Spinal cord (tissue), 10 donors: ENCODE measurements around the gene H3-3A. TPM values are rescaled to one million over a fixed set of nuclear protein-coding genes. Genes with fewer than 3 reads are reported as not detected.

Experiments
- DNase-seq, 6 donors: peaks; one replicate each; pipeline versions ENCODE4 v3.0.0 to v3.0.0-alpha.2; 2013 to 2015; ENCODE audit warnings: low spot score in 6 of 6, low read depth in 4 of 6
- H3K27ac ChIP-seq: one replicate; pipeline ENCODE4 v1.5.1; 2013; ENCODE audit warnings: low read depth, low read length, control low read depth
- H3K27me3 ChIP-seq: one replicate; pipeline ENCODE4 v1.6.1; 2013; ENCODE audit warnings: low read length; ENCODE audit not compliant: control insufficient read depth, insufficient read depth
- H3K36me3 ChIP-seq: one replicate; pipeline ENCODE4 v1.6.1; 2013; ENCODE audit warnings: low read length; ENCODE audit not compliant: control insufficient read depth, insufficient read depth
- H3K4me1 ChIP-seq: one replicate; pipeline ENCODE4 v1.6.1; 2013; ENCODE audit warnings: low read length; ENCODE audit not compliant: control insufficient read depth, insufficient read depth
- H3K4me3 ChIP-seq: one replicate; pipeline ENCODE4 v1.5.1; 2013; ENCODE audit warnings: low read depth, low read length, control low read depth
- H3K9me3 ChIP-seq: one replicate; pipeline ENCODE4 v1.6.1; 2013; ENCODE audit warnings: low read length; ENCODE audit not compliant: control insufficient read depth, insufficient read depth
- WGBS: methylation state at CpG from one replicate; pipeline ENCODE4 v1.1.5; 2013; ENCODE audit warnings: missing lambda C conversion rate; ENCODE audit not compliant: insufficient coverage; 5-methylcytosine and 5-hydroxymethylcytosine counted together
- polyA plus RNA-seq, 2 donors: library from polyadenylated mRNA; unstranded; fragments of 120-200 nt; gene quantifications; one replicate each; pipeline ENCODE4 v1.2.1, GENCODE V29; 2013; ENCODE audit not compliant: insufficient read length in 2 of 2
- total RNA-seq, 2 donors: library from RNA; depleted of rRNA in 1 of 2; stranded (reverse); fragments of 120-200 nt in 1 of 2; fragments of >200 nt in 1 of 2; gene quantifications; one replicate each; pipeline versions ENCODE4 v1.2.3 to v1.2.4, GENCODE V29; 2013 to 2014
- donor health status: healthy.

The H3-3A gene
- total and polyA plus RNA-seq, 4 donors: 314 to 959 (median 638) TPM

- H3K27ac ChIP-seq: no peak overlapping the region
- no peaks in the 10 kb centered on the region for H3K36me3 ChIP-seq
- H3K4me1 ChIP-seq: peaks cover 5% of the 10 kb centered on the region
- no peak for DNase-seq
- H3K9me3 ChIP-seq: no peaks in the 10 kb centered on the region
- no peak overlapping the region for H3K4me3 ChIP-seq
- no peaks in the 10 kb centered on the region for H3K27me3 ChIP-seq
- 100% methylated on average over 3 of the region's 7 CpGs for WGBS
Observed at GRCh38 chr1:226029568-226030225, 32.8 kb upstream of the H3-3A start.

GRCh38 chr1:226033582-226033981, 28.9 kb upstream of the H3-3A start:
- Histone ChIP-seq H3K27me3 (no peaks in the 10 kb centered on the region), H3K27ac (no peak overlapping the region), H3K4me3 (no peak overlapping the region), H3K4me1 (peaks cover 5% of the 10 kb centered on the region), H3K9me3 (no peaks in the 10 kb centered on the region), H3K36me3 (no peaks in the 10 kb centered on the region)
- no peak for DNase-seq
- whole genome bisulfite sequencing: 86% methylated on average over 2 of the region's 4 CpGs

- H3K4me3 ChIP-seq: no peak overlapping the region
- peak overlapping the region; percentile 33 for H3K27ac ChIP-seq
- H3K9me3 ChIP-seq: no peaks in the 10 kb centered on the region
- H3K27me3 ChIP-seq: no peaks in the 10 kb centered on the region
- no peaks in the 10 kb centered on the region for H3K36me3 ChIP-seq
- peaks cover 5% of the 10 kb centered on the region for H3K4me1 ChIP-seq
- no peak for DNase-seq
Observed at GRCh38 chr1:226033991-226034390, 28.5 kb upstream of the H3-3A start.

GRCh38 chr1:226034482-226034881, 28.0 kb upstream of the H3-3A start:
- Histone ChIP-seq H3K27ac (peak overlapping the region; percentile 33), H3K36me3 (no peaks in the 10 kb centered on the region), H3K9me3 (no peaks in the 10 kb centered on the region), H3K4me1 (peaks cover 5% of the 10 kb centered on the region), H3K27me3 (no peaks in the 10 kb centered on the region), H3K4me3 (no peak overlapping the region)
- 33% methylated on average over 1 of the region's 6 CpGs for WGBS
- peak; percentile 31 to 92 (median 49) for DNase-seq

GRCh38 chr1:226035915-226036314, 26.6 kb upstream of the H3-3A start:
- WGBS: 100% methylated on average over 1 of the region's 5 CpGs
- no peak overlapping the region for H3K4me3 ChIP-seq
- DNase-seq: no peak
- H3K4me1 ChIP-seq: peaks cover 5% of the 10 kb centered on the region
- no peaks in the 10 kb centered on the region for H3K36me3 ChIP-seq
- H3K9me3 ChIP-seq: no peaks in the 10 kb centered on the region
- no peak overlapping the region for H3K27ac ChIP-seq
- H3K27me3 ChIP-seq: no peaks in the 10 kb centered on the region

GRCh38 chr1:226038661-226039060, 23.9 kb upstream of the H3-3A start:
- Histone ChIP-seq H3K9me3 (no peaks in the 10 kb centered on the region), H3K4me3 (no peak overlapping the region), H3K36me3 (no peaks in the 10 kb centered on the region), H3K27ac (no peak overlapping the region), H3K27me3 (no peaks in the 10 kb centered on the region), H3K4me1 (peaks cover 5% of the 10 kb centered on the region)
- no peak for DNase-seq
- WGBS: no CpG with 5 or more reads among the region's 1 CpG

- no peak for DNase-seq
- Histone ChIP-seq H3K27me3 (no peaks in the 10 kb centered on the region), H3K36me3 (no peaks in the 10 kb centered on the region), H3K9me3 (no peaks in the 10 kb centered on the region), H3K4me3 (no peak overlapping the region), H3K4me1 (no peaks in the 10 kb centered on the region), H3K27ac (no peak overlapping the region)
- no CpG with 5 or more reads among the region's 1 CpG for WGBS
Observed at GRCh38 chr1:226041419-226041818, 21.1 kb upstream of the H3-3A start.

GRCh38 chr1:226044514-226045101, 17.9 kb upstream of the H3-3A start:
- 46% methylated on average over 2 of the region's 4 CpGs for WGBS
- H3K4me1 ChIP-seq: no peaks in the 10 kb centered on the region
- no peak overlapping the region for H3K4me3 ChIP-seq
- H3K27me3 ChIP-seq: no peaks in the 10 kb centered on the region
- H3K27ac ChIP-seq: no peak overlapping the region
- DNase-seq: no peak
- no peaks in the 10 kb centered on the region for H3K36me3 ChIP-seq
- no peaks in the 10 kb centered on the region for H3K9me3 ChIP-seq

GRCh38 chr1:226046240-226046639, 16.3 kb upstream of the H3-3A start:
- no peak for DNase-seq
- no peaks in the 10 kb centered on the region for H3K4me1 ChIP-seq
- H3K27me3 ChIP-seq: no peaks in the 10 kb centered on the region
- H3K9me3 ChIP-seq: no peaks in the 10 kb centered on the region
- 95% methylated on average over 5 of the region's 6 CpGs for WGBS
- no peaks in the 10 kb centered on the region for H3K36me3 ChIP-seq
- no peak overlapping the region for H3K27ac ChIP-seq
- no peak overlapping the region for H3K4me3 ChIP-seq

- Histone ChIP-seq H3K27ac (no peak overlapping the region), H3K9me3 (no peaks in the 10 kb centered on the region), H3K4me3 (no peak overlapping the region), H3K27me3 (no peaks in the 10 kb centered on the region), H3K36me3 (no peaks in the 10 kb centered on the region), H3K4me1 (no peaks in the 10 kb centered on the region)
- WGBS: 92% methylated on average over 1 of the region's 1 CpG
- DNase-seq: no peak
Observed at GRCh38 chr1:226047495-226047894, 15.0 kb upstream of the H3-3A start.
